CD14-positive monocyte (primary cell): ENCODE results near the gene TMEM255A. TPM values are rescaled to one million over a fixed set of nuclear protein-coding genes. Genes with fewer than 3 reads are reported as not detected.

Source experiments
- DNase-seq, 3 donors: peaks; one replicate each; pipeline ENCODE4 v3.0.0-alpha.2; 2011 to 2022
- H2AFZ ChIP-seq: 2 replicates; pipeline ENCODE4 v1.6.0; 2012; ENCODE audit warnings: mild to moderate bottlenecking, low read depth, low read length, inconsistent platforms; ENCODE audit not compliant: insufficient read depth, poor library complexity, severe bottlenecking
- H3K27ac ChIP-seq, 2 donors: 1 replicate in 1 of 2; 2 replicates in 1 of 2; pipeline ENCODE4 v1.5.1; 2012 to 2013; ENCODE audit warnings: low read length in 2 of 2, control low read depth in 1 of 2, inconsistent platforms in 1 of 2, low read depth in 1 of 2, mild to moderate bottlenecking in 1 of 2
- H3K27me3 ChIP-seq, 2 donors: one replicate each; pipeline versions ENCODE4 v1.6.0 to v1.6.1; 2011 to 2013; ENCODE audit warnings: low read length in 2 of 2; ENCODE audit not compliant: control insufficient read depth in 2 of 2, insufficient read depth in 2 of 2
- H3K36me3 ChIP-seq, 2 donors: replicated peaks in 1 of 2; 1 replicate in 1 of 2; 2 replicates in 1 of 2; pipeline versions ENCODE4 v1.5.1 to v1.6.1; 2012 to 2013; ENCODE audit warnings: low read length in 2 of 2, control low read depth in 1 of 2, inconsistent platforms in 1 of 2, mild to moderate bottlenecking in 1 of 2; ENCODE audit not compliant: insufficient read depth in 2 of 2, control insufficient read depth in 1 of 2
- H3K4me1 ChIP-seq, 2 donors: 1 replicate in 1 of 2; 2 replicates in 1 of 2; pipeline versions ENCODE4 v1.5.1 to v1.6.1; 2012 to 2013; ENCODE audit warnings: low read length in 2 of 2, control low read depth in 1 of 2, inconsistent platforms in 1 of 2, mild to moderate bottlenecking in 1 of 2, moderate library complexity in 1 of 2; ENCODE audit not compliant: insufficient read depth in 2 of 2, control insufficient read depth in 1 of 2
- H3K4me2 ChIP-seq: replicated peaks from 2 replicates; pipeline ENCODE3; 2012; ENCODE audit warnings: low read length, moderate library complexity, mild to moderate bottlenecking; ENCODE audit not compliant: poor library complexity, severe bottlenecking; ENCODE audit errors: extremely low read depth
- H3K4me3 ChIP-seq, 3 experiments: fragments of 200-600 bp in 1 of 3; sonication (generic) in 1 of 3; replicated peaks in 1 of 3; 1 replicate in 2 of 3; 2 replicates in 1 of 3; pipeline ENCODE4 v1.5.1; 2011 to 2013; ENCODE audit warnings: low read length in 3 of 3, mild to moderate bottlenecking in 3 of 3, control low read depth in 2 of 3, low read depth in 2 of 3, inconsistent platforms in 1 of 3, moderate library complexity in 1 of 3
- H3K79me2 ChIP-seq: 2 replicates; pipeline ENCODE4 v1.6.0; 2012; ENCODE audit warnings: mild to moderate bottlenecking, control low read depth, inconsistent platforms, low read length, moderate library complexity; ENCODE audit not compliant: insufficient read depth
- H3K9ac ChIP-seq: 2 replicates; pipeline ENCODE4 v1.6.0; 2017; ENCODE audit warnings: low read length, mild to moderate bottlenecking; ENCODE audit not compliant: insufficient read depth, poor library complexity, severe bottlenecking
- H3K9me3 ChIP-seq, 2 donors: replicated peaks in 1 of 2; 1 replicate in 1 of 2; 2 replicates in 1 of 2; pipeline versions ENCODE4 v1.5.1 to v1.6.1; 2012 to 2013; ENCODE audit warnings: low read length in 2 of 2, control low read depth in 1 of 2; ENCODE audit not compliant: control insufficient read depth in 1 of 2, insufficient read depth in 1 of 2
- H4K20me1 ChIP-seq: 2 replicates; pipeline ENCODE4 v1.6.0; 2012; ENCODE audit warnings: mild to moderate bottlenecking, low read length, control low read depth, moderate library complexity; ENCODE audit not compliant: insufficient read depth
- H3K27ac Mint-ChIP-seq, 7 donors: one replicate each; pipeline ENCODE4 v1.8.0; 2020; ENCODE audit warnings: mild to moderate bottlenecking in 7 of 7, mixed read lengths in 7 of 7, moderate library complexity in 6 of 7, inconsistent platforms in 2 of 7
- H3K27me3 Mint-ChIP-seq, 3 donors: one replicate each; pipeline ENCODE4 v1.8.0; 2021 to 2022; ENCODE audit warnings: low read depth in 3 of 3, mild to moderate bottlenecking in 3 of 3, mixed read lengths in 3 of 3, moderate library complexity in 3 of 3, inconsistent platforms in 1 of 3
- H3K36me3 Mint-ChIP-seq, 2 donors: one replicate each; pipeline ENCODE4 v1.8.0; 2020; ENCODE audit warnings: mixed read lengths in 2 of 2, inconsistent platforms in 1 of 2, mild to moderate bottlenecking in 1 of 2
- H3K4me1 Mint-ChIP-seq: one replicate; pipeline ENCODE4 v1.8.0; 2020; ENCODE audit warnings: mild to moderate bottlenecking, mixed read lengths
- H3K4me3 Mint-ChIP-seq, 2 donors: one replicate each; pipeline ENCODE4 v1.8.0; 2020; ENCODE audit warnings: mild to moderate bottlenecking in 2 of 2, mixed read lengths in 2 of 2, moderate library complexity in 1 of 2
- H3K9me3 Mint-ChIP-seq, 7 donors: one replicate each; pipeline ENCODE4 v1.8.0; 2020 to 2022; ENCODE audit warnings: mixed read lengths in 7 of 7, mild to moderate bottlenecking in 6 of 7, moderate library complexity in 6 of 7, inconsistent platforms in 2 of 7
- CTCF ChIP-seq: fragments of 200-600 bp; IDR thresholded peaks from one replicate; pipeline ENCODE4 v1.8.0; 2022; ENCODE audit warnings: antibody characterized with exemption, mild to moderate bottlenecking
- WGBS: methylation state at CpG from one replicate; pipeline ENCODE4 v1.1.5; 2013; ENCODE audit warnings: missing lambda C conversion rate; ENCODE audit not compliant: insufficient coverage; 5-methylcytosine and 5-hydroxymethylcytosine counted together
- intact Hi-C, 2 donors: fragments of 100-400 bp; cut with micrococcal nuclease; formaldehyde crosslinking; loops; one replicate each; pipeline versions ENCODE4 v1.15.0 to v1.15.1; 2023
- polyA plus RNA-seq, 3 donors: library from polyadenylated mRNA; depleted of rRNA in 1 of 3; unstranded in 2 of 3; stranded (reverse) in 1 of 3; fragments of 300-500 nt in 2 of 3; fragments of >200 nt in 1 of 3; fragmentation: Illumina TruSeq in 2 of 3; gene quantifications; 1 replicate in 2 of 3; 2 replicates in 1 of 3; pipeline ENCODE4 v1.2.3, GENCODE V29; 2012 to 2021

The TMEM255A gene
- polyA plus RNA-seq, 3 donors: 0.10 to 1.2 (median 0.51) TPM

GRCh38 chrX:120228187-120228908 lies 82.9 kb downstream of the TMEM255A start:
- Mint-ChIP-seq H3K36me3 (peaks cover 3 to 14% of the 10 kb centered on the region in 2 donors), H3K4me1 (peaks cover 5% of the 10 kb centered on the region), H3K27me3 (peaks cover 0 to 6% (median 0%) of the 10 kb centered on the region in 3 donors), H3K27ac (peak overlapping the region in 1 of 7 donors; percentile 26), H3K4me3 (no peak overlapping the region), H3K9me3 (peaks cover 0 to 3% (median 0%) of the 10 kb centered on the region in 7 donors)
- H3K9me3 ChIP-seq: peaks cover 0 to 4% of the 10 kb centered on the region in 2 donors
- H3K4me2 ChIP-seq: no peak overlapping the region
- H3K4me3 ChIP-seq: no peak overlapping the region
- WGBS: no CpG with 5 or more reads among the region's 9 CpGs
- no peak for TF ChIP-seq CTCF
- intact Hi-C loops: no loop called here
- H3K4me1 ChIP-seq: no peaks in the 10 kb centered on the region
- H3K27me3 ChIP-seq: no peaks in the 10 kb centered on the region
- H3K36me3 ChIP-seq: peaks cover 0 to 2% of the 10 kb centered on the region in 2 donors
- H3K9ac ChIP-seq: no peak overlapping the region
- H3K27ac ChIP-seq: no peak overlapping the region
- H3K79me2 ChIP-seq: no peaks in the 10 kb centered on the region
- no peak overlapping the region for H2AFZ ChIP-seq
- no peaks in the 10 kb centered on the region for H4K20me1 ChIP-seq
- no peak for DNase-seq

GRCh38 chrX:120224388-120224787 lies 86.9 kb downstream of the TMEM255A start:
- no peak overlapping the region for H3K4me3 ChIP-seq
- H3K79me2 ChIP-seq: no peaks in the 10 kb centered on the region
- TF ChIP-seq CTCF: no peak
- peaks cover 8 to 18% of the 10 kb centered on the region in 2 donors for H3K36me3 Mint-ChIP-seq
- no peak overlapping the region for H3K9ac ChIP-seq
- H3K27ac Mint-ChIP-seq: no peak overlapping the region
- no peaks in the 10 kb centered on the region for H3K9me3 ChIP-seq
- peaks cover 0 to 2% of the 10 kb centered on the region in 2 donors for H3K36me3 ChIP-seq
- no peak overlapping the region for H2AFZ ChIP-seq
- no peaks in the 10 kb centered on the region for H4K20me1 ChIP-seq
- WGBS: no CpG with 5 or more reads among the region's 4 CpGs
- H3K4me3 Mint-ChIP-seq: no peak overlapping the region
- H3K9me3 Mint-ChIP-seq: peaks cover 0 to 2% (median 0%) of the 10 kb centered on the region in 7 donors
- no peak for DNase-seq
- H3K27me3 Mint-ChIP-seq: peaks cover 0 to 11% (median 2%) of the 10 kb centered on the region in 3 donors
- no peaks in the 10 kb centered on the region for H3K27me3 ChIP-seq
- H3K4me1 Mint-ChIP-seq: no peaks in the 10 kb centered on the region
- no peak overlapping the region for H3K4me2 ChIP-seq
- no peaks in the 10 kb centered on the region for H3K4me1 ChIP-seq
- H3K27ac ChIP-seq: no peak overlapping the region
- intact Hi-C loops: no loop called here
